Muscle layer of colon (tissue), 2 donors: ENCODE data around the gene ARFGEF2.

Experiments used
- H3K27ac ChIP-seq: one replicate; pipeline ENCODE4 v1.7.0; 2013; ENCODE audit warnings: low read depth, mild to moderate bottlenecking, low read length, moderate library complexity
- H3K27me3 ChIP-seq, 2 donors: one replicate each; pipeline ENCODE4 v1.7.0; 2013; ENCODE audit warnings: low read length in 2 of 2, mild to moderate bottlenecking in 2 of 2; ENCODE audit not compliant: insufficient read depth in 2 of 2, control insufficient read depth in 1 of 2
- H3K36me3 ChIP-seq: one replicate; pipeline ENCODE4 v1.7.0; 2013; ENCODE audit warnings: mild to moderate bottlenecking, low read length; ENCODE audit not compliant: insufficient read depth
- H3K4me1 ChIP-seq: one replicate; pipeline ENCODE4 v1.7.0; 2013; ENCODE audit warnings: mild to moderate bottlenecking, low read length; ENCODE audit not compliant: insufficient read depth
- H3K4me3 ChIP-seq, 2 donors: one replicate each; pipeline ENCODE4 v1.7.0; 2013; ENCODE audit warnings: low read length in 2 of 2, low read depth in 1 of 2, mild to moderate bottlenecking in 1 of 2, moderate library complexity in 1 of 2
- H3K9ac ChIP-seq: one replicate; pipeline ENCODE4 v1.7.0; 2013; ENCODE audit warnings: low read length
- H3K9me3 ChIP-seq: one replicate; pipeline ENCODE4 v1.7.0; 2013; ENCODE audit warnings: mild to moderate bottlenecking, low read length
- donor health status: abdominal sarcoma.
- donor health status: Adenocarcinoma of cecum.

Gene ARFGEF2

GRCh38 chr20:48921168-48921882 is at the start of gene ARFGEF2:
ARFGEF2 (plus strand) TSS chr20:48921711; CDS start chr20:48921890, 179 bp downstream.
- peak within 1 kb of the TSS; percentile 57 for H3K9ac ChIP-seq

GRCh38 chr20:48875233-48875913 is 46.1 kb upstream of the ARFGEF2 start:
- no peaks in the 10 kb centered on the region for H3K36me3 ChIP-seq
- H3K4me3 ChIP-seq: no peak overlapping the region
- no peak overlapping the region for H3K9ac ChIP-seq
- H3K9me3 ChIP-seq: no peaks in the 10 kb centered on the region
- H3K4me1 ChIP-seq: no peaks in the 10 kb centered on the region
- no peak overlapping the region for H3K27ac ChIP-seq
- H3K27me3 ChIP-seq: no peaks in the 10 kb centered on the region

More at GRCh38 chr20:48921168-48921882, at the start of gene ARFGEF2:
- Histone ChIP-seq H3K27me3 (no peaks in the 10 kb centered on the region), H3K36me3 (no peaks in the 10 kb centered on the region), H3K9me3 (no peaks in the 10 kb centered on the region), H3K4me1 (peaks cover 22% of the 10 kb centered on the region), H3K4me3 (peak within 1 kb of the TSS; percentile 97 to 98), H3K27ac (peak within 1 kb of the TSS; percentile 92)

- H3K27me3 ChIP-seq: no peaks in the 10 kb centered on the region
- H3K4me3 ChIP-seq: no peak overlapping the region
- H3K36me3 ChIP-seq: no peaks in the 10 kb centered on the region
- H3K9ac ChIP-seq: no peak overlapping the region
- no peaks in the 10 kb centered on the region for H3K9me3 ChIP-seq
- no peak overlapping the region for H3K27ac ChIP-seq
- no peaks in the 10 kb centered on the region for H3K4me1 ChIP-seq
Observed at GRCh38 chr20:48875914-48876240, 45.6 kb upstream of the ARFGEF2 start.

GRCh38 chr20:48877304-48877703 is 44.2 kb upstream of the ARFGEF2 start:
- Histone ChIP-seq H3K36me3 (no peaks in the 10 kb centered on the region), H3K4me1 (no peaks in the 10 kb centered on the region), H3K4me3 (no peak overlapping the region), H3K9me3 (no peaks in the 10 kb centered on the region), H3K27me3 (no peaks in the 10 kb centered on the region), H3K9ac (no peak overlapping the region), H3K27ac (no peak overlapping the region)

GRCh38 chr20:48878534-48879248 is 42.8 kb upstream of the ARFGEF2 start:
- Histone ChIP-seq H3K4me1 (no peaks in the 10 kb centered on the region), H3K4me3 (no peak overlapping the region), H3K9ac (no peak overlapping the region), H3K27me3 (no peaks in the 10 kb centered on the region), H3K27ac (no peak overlapping the region), H3K36me3 (no peaks in the 10 kb centered on the region), H3K9me3 (no peaks in the 10 kb centered on the region)

GRCh38 chr20:48879612-48880245 is 41.8 kb upstream of the ARFGEF2 start:
- H3K36me3 ChIP-seq: no peaks in the 10 kb centered on the region
- no peak overlapping the region for H3K9ac ChIP-seq
- H3K4me1 ChIP-seq: no peaks in the 10 kb centered on the region
- no peak overlapping the region for H3K4me3 ChIP-seq
- H3K9me3 ChIP-seq: no peaks in the 10 kb centered on the region
- H3K27me3 ChIP-seq: no peaks in the 10 kb centered on the region
- H3K27ac ChIP-seq: no peak overlapping the region

- Histone ChIP-seq H3K9ac (no peak overlapping the region), H3K27ac (no peak overlapping the region), H3K27me3 (no peaks in the 10 kb centered on the region), H3K4me3 (no peak overlapping the region), H3K4me1 (no peaks in the 10 kb centered on the region), H3K36me3 (no peaks in the 10 kb centered on the region), H3K9me3 (no peaks in the 10 kb centered on the region)
Observed at GRCh38 chr20:48880331-48880730, 41.2 kb upstream of the ARFGEF2 start.

- H3K4me1 ChIP-seq: no peaks in the 10 kb centered on the region
- no peaks in the 10 kb centered on the region for H3K9me3 ChIP-seq
- no peak overlapping the region for H3K4me3 ChIP-seq
- H3K36me3 ChIP-seq: no peaks in the 10 kb centered on the region
- H3K27me3 ChIP-seq: no peaks in the 10 kb centered on the region
- no peak overlapping the region for H3K27ac ChIP-seq
- no peak overlapping the region for H3K9ac ChIP-seq
Observed at GRCh38 chr20:48880981-48881657, 40.4 kb upstream of the ARFGEF2 start.

- Histone ChIP-seq H3K9me3 (no peaks in the 10 kb centered on the region), H3K9ac (no peak overlapping the region), H3K36me3 (no peaks in the 10 kb centered on the region), H3K27me3 (no peaks in the 10 kb centered on the region), H3K4me1 (no peaks in the 10 kb centered on the region), H3K27ac (no peak overlapping the region), H3K4me3 (no peak overlapping the region)
Observed at GRCh38 chr20:48885237-48885636, 36.3 kb upstream of the ARFGEF2 start.

- Histone ChIP-seq H3K4me1 (no peaks in the 10 kb centered on the region), H3K4me3 (no peak overlapping the region), H3K36me3 (no peaks in the 10 kb centered on the region), H3K9ac (no peak overlapping the region), H3K27ac (no peak overlapping the region), H3K9me3 (no peaks in the 10 kb centered on the region), H3K27me3 (no peaks in the 10 kb centered on the region)
Observed at GRCh38 chr20:48886194-48886593, 35.3 kb upstream of the ARFGEF2 start.

GRCh38 chr20:48886811-48887210 is 34.7 kb upstream of the ARFGEF2 start:
- Histone ChIP-seq H3K4me3 (no peak overlapping the region), H3K27ac (no peak overlapping the region), H3K36me3 (no peaks in the 10 kb centered on the region), H3K9ac (no peak overlapping the region), H3K9me3 (no peaks in the 10 kb centered on the region), H3K4me1 (no peaks in the 10 kb centered on the region), H3K27me3 (no peaks in the 10 kb centered on the region)
